Measurements from ENCODE around the gene PRRT1B.

PRRT1B gene

GRCh38 chr9:131593936-131594665 is 48.8 kb downstream of the PRRT1B start:
- no peaks in the 10 kb centered on the region for H3K27me3 ChIP-seq (ENCODE audit: control insufficient read depth in 5 of 5, insufficient read depth in 4 of 5, low read length in 5 of 5)
- no peak overlapping the region for H3K4me3 ChIP-seq (ENCODE audit: low read depth in 1 of 5, low read length in 5 of 5)
- no peak overlapping the region for H3K27ac ChIP-seq (ENCODE audit: low read depth, low read length)
- H3K9ac ChIP-seq (ENCODE audit: low read length in 5 of 5): no peak overlapping the region
- peaks cover 0 to 93% (median 91%) of the 10 kb centered on the region in 5 donors for H3K36me3 ChIP-seq (ENCODE audit: control insufficient read depth in 5 of 5, insufficient read depth in 5 of 5, low read length in 5 of 5)
- H3K4me1 ChIP-seq (ENCODE audit: control insufficient read depth in 5 of 5, insufficient read depth in 5 of 5, low read length in 5 of 5): peaks cover 0 to 17% (median 0%) of the 10 kb centered on the region in 5 donors
- no peaks in the 10 kb centered on the region for H3K9me3 ChIP-seq (ENCODE audit: control insufficient read depth in 5 of 5, low read length in 5 of 5)

GRCh38 chr9:131594906-131595665 is 49.8 kb downstream of the PRRT1B start:
- H3K9ac ChIP-seq (ENCODE audit: low read length in 5 of 5): no peak overlapping the region
- H3K4me3 ChIP-seq (ENCODE audit: low read depth in 1 of 5, low read length in 5 of 5): no peak overlapping the region
- no peaks in the 10 kb centered on the region for H3K27me3 ChIP-seq (ENCODE audit: control insufficient read depth in 5 of 5, insufficient read depth in 4 of 5, low read length in 5 of 5)
- H3K9me3 ChIP-seq (ENCODE audit: control insufficient read depth in 5 of 5, low read length in 5 of 5): no peaks in the 10 kb centered on the region
- peaks cover 0 to 93% (median 89%) of the 10 kb centered on the region in 5 donors for H3K36me3 ChIP-seq (ENCODE audit: control insufficient read depth in 5 of 5, insufficient read depth in 5 of 5, low read length in 5 of 5)
- peaks cover 0 to 16% (median 0%) of the 10 kb centered on the region in 5 donors for H3K4me1 ChIP-seq (ENCODE audit: control insufficient read depth in 5 of 5, insufficient read depth in 5 of 5, low read length in 5 of 5)
- H3K27ac ChIP-seq (ENCODE audit: low read depth, low read length): no peak overlapping the region

DNA sequence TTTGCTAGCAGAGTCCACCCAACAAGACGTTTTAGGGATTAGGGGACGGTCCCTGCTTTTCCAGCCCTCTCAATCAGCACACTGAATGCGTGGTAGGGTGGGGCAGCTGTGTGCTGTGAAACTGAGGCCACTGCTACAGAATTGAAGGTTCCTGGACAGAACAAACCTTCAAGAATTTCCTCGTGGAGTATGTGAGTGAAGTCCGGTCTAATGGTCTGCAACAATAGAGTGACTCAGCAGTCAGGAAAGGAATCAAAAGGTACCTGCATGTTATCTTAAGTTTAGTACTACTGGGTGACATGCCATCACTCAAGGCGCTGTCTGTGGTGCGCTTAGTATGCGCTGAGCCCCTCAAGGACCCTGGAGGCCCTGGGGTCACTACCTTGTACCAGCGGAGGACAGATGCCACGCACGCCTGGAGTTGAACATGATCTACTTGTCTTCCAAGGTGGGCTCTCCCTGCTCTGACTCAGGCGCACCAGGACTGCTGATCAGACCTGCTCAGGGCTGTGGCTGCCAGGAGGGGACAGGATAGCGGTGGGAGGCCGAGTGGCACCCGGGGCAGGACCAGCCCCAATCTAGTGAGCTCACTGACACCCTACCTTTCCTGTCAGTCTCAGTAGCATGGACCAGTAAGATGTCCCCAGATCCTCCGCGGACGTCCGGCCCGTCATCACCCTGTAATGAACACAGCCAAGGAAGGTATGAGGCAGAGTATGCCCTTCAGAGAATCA is 50.5 kb downstream of the PRRT1B start:
- H3K4me1 ChIP-seq (ENCODE audit: control insufficient read depth in 5 of 5, insufficient read depth in 5 of 5, low read length in 5 of 5): peaks cover 0 to 8% (median 0%) of the 10 kb centered on the region in 5 donors
- peaks cover 0 to 93% (median 87%) of the 10 kb centered on the region in 5 donors for H3K36me3 ChIP-seq (ENCODE audit: control insufficient read depth in 5 of 5, insufficient read depth in 5 of 5, low read length in 5 of 5)

GRCh38 chr9:131596430-131596743 is 51.1 kb downstream of the PRRT1B start:
- Histone ChIP-seq H3K27me3 (ENCODE audit: control insufficient read depth in 5 of 5, insufficient read depth in 4 of 5, low read length in 5 of 5) (no peaks in the 10 kb centered on the region), H3K27ac (ENCODE audit: low read depth, low read length) (no peak overlapping the region), H3K4me1 (ENCODE audit: control insufficient read depth in 5 of 5, insufficient read depth in 5 of 5, low read length in 5 of 5) (peaks cover 0 to 4% (median 0%) of the 10 kb centered on the region in 5 donors), H3K4me3 (ENCODE audit: low read depth in 1 of 5, low read length in 5 of 5) (no peak overlapping the region), H3K9me3 (ENCODE audit: control insufficient read depth in 5 of 5, low read length in 5 of 5) (no peaks in the 10 kb centered on the region), H3K36me3 (ENCODE audit: control insufficient read depth in 5 of 5, insufficient read depth in 5 of 5, low read length in 5 of 5) (peaks cover 3 to 90% (median 86%) of the 10 kb centered on the region in 5 donors), H3K9ac (ENCODE audit: low read length in 5 of 5) (no peak overlapping the region)

More for the DNA sequence above, 50.5 kb downstream of the PRRT1B start:
- H3K9me3 ChIP-seq (ENCODE audit: control insufficient read depth in 5 of 5, low read length in 5 of 5): no peaks in the 10 kb centered on the region
- no peak overlapping the region for H3K4me3 ChIP-seq (ENCODE audit: low read depth in 1 of 5, low read length in 5 of 5)
- H3K27ac ChIP-seq (ENCODE audit: low read depth, low read length): no peak overlapping the region
- H3K27me3 ChIP-seq (ENCODE audit: control insufficient read depth in 5 of 5, insufficient read depth in 4 of 5, low read length in 5 of 5): no peaks in the 10 kb centered on the region
- no peak overlapping the region for H3K9ac ChIP-seq (ENCODE audit: low read length in 5 of 5)

DNA sequence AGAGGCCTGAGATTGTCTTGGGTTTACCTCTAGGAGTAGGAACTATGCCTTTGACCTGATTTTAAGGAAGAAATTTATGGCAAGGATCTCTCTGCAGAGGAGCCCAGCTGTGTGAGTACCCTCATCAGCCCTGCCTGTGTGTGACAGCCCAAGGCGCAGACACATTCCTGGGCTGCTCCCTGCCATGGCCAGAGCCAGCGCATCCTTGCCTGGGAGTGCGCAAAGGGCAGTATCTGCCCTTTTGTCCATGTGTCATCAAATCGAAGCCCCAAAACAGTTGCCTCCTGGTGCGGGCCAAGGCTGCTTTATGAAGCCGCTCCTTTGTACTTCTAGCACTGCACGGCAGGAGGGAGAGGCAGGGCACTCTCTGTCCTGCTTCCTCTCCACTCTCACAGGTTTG is 51.9 kb downstream of the PRRT1B start:
- H3K27me3 ChIP-seq (ENCODE audit: control insufficient read depth in 5 of 5, insufficient read depth in 4 of 5, low read length in 5 of 5): no peaks in the 10 kb centered on the region
- no peaks in the 10 kb centered on the region for H3K9me3 ChIP-seq (ENCODE audit: control insufficient read depth in 5 of 5, low read length in 5 of 5)
- peaks cover 0 to 4% (median 0%) of the 10 kb centered on the region in 5 donors for H3K4me1 ChIP-seq (ENCODE audit: control insufficient read depth in 5 of 5, insufficient read depth in 5 of 5, low read length in 5 of 5)
- no peak overlapping the region for H3K27ac ChIP-seq (ENCODE audit: low read depth, low read length)
- peaks cover 3 to 90% (median 86%) of the 10 kb centered on the region in 5 donors for H3K36me3 ChIP-seq (ENCODE audit: control insufficient read depth in 5 of 5, insufficient read depth in 5 of 5, low read length in 5 of 5)
- H3K9ac ChIP-seq (ENCODE audit: low read length in 5 of 5): no peak overlapping the region
- no peak overlapping the region for H3K4me3 ChIP-seq (ENCODE audit: low read depth in 1 of 5, low read length in 5 of 5)

DNA sequence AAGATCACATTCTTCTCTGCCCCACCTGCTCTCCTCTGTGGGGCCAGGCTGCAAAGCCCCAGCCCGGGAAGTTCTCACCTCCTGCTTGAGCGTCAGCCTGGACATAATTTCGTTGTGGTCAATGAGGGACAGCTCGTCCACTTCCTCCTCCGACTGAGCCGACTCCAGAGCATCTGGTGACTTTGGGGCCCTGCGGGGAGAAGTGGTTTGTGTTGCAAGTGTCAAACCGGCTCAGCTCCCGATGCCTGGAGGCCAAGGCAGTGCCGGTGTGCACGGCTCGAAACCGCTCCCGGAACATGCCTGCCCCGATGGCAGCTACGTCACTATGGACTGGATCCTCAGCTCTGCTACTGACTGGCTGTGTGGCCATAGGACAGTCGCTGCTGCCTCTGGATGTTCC is 52.8 kb downstream of the PRRT1B start:
- H3K9ac ChIP-seq (ENCODE audit: low read length in 5 of 5): no peak overlapping the region
- H3K36me3 ChIP-seq (ENCODE audit: control insufficient read depth in 5 of 5, insufficient read depth in 5 of 5, low read length in 5 of 5): peaks cover 3 to 94% (median 90%) of the 10 kb centered on the region in 5 donors
- peaks cover 0 to 4% (median 0%) of the 10 kb centered on the region in 5 donors for H3K4me1 ChIP-seq (ENCODE audit: control insufficient read depth in 5 of 5, insufficient read depth in 5 of 5, low read length in 5 of 5)
- no peak overlapping the region for H3K27ac ChIP-seq (ENCODE audit: low read depth, low read length)
- no peak overlapping the region for H3K4me3 ChIP-seq (ENCODE audit: low read depth in 1 of 5, low read length in 5 of 5)
- H3K9me3 ChIP-seq (ENCODE audit: control insufficient read depth in 5 of 5, low read length in 5 of 5): no peaks in the 10 kb centered on the region
- no peaks in the 10 kb centered on the region for H3K27me3 ChIP-seq (ENCODE audit: control insufficient read depth in 5 of 5, insufficient read depth in 4 of 5, low read length in 5 of 5)

DNA sequence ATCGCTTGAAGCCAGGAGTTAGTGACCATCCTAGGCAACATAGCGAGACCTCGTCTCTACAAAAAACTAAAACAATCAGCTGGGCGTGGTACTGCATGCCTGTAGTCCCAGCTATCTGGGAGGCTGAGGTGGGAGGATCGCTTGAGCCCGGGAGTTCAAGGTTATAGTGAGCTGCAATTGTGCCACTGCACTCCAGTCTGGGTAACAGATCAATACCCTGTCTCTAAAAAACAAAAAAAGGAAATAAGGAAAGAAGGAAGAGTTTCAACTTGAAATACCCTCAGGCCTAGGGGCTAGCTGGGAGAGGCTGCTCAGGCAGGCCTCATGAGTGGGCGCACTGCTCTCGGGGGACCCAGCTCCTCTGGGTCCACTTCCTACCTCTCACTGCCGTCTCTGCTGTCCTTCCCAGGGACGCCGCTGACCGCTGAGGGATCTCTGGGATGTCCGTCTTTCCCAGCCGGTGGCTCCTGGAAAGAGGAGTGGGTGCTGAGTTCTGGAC is 56.4 kb downstream of the PRRT1B start:
- Histone ChIP-seq H3K4me3 (ENCODE audit: low read depth in 1 of 5, low read length in 5 of 5) (no peak overlapping the region), H3K27ac (ENCODE audit: low read depth, low read length) (no peak overlapping the region), H3K9me3 (ENCODE audit: control insufficient read depth in 5 of 5, low read length in 5 of 5) (no peaks in the 10 kb centered on the region), H3K27me3 (ENCODE audit: control insufficient read depth in 5 of 5, insufficient read depth in 4 of 5, low read length in 5 of 5) (no peaks in the 10 kb centered on the region), H3K4me1 (ENCODE audit: control insufficient read depth in 5 of 5, insufficient read depth in 5 of 5, low read length in 5 of 5) (peaks cover 0 to 4% (median 0%) of the 10 kb centered on the region in 5 donors), H3K36me3 (ENCODE audit: control insufficient read depth in 5 of 5, insufficient read depth in 5 of 5, low read length in 5 of 5) (peaks cover 3 to 92% (median 82%) of the 10 kb centered on the region in 5 donors), H3K9ac (ENCODE audit: low read length in 5 of 5) (no peak overlapping the region)

GRCh38 chr9:131603199-131603598 is 57.9 kb downstream of the PRRT1B start:
- peaks cover 3 to 92% (median 75%) of the 10 kb centered on the region in 5 donors for H3K36me3 ChIP-seq (ENCODE audit: control insufficient read depth in 5 of 5, insufficient read depth in 5 of 5, low read length in 5 of 5)
- no peak overlapping the region for H3K4me3 ChIP-seq (ENCODE audit: low read depth in 1 of 5, low read length in 5 of 5)
- no peak overlapping the region for H3K9ac ChIP-seq (ENCODE audit: low read length in 5 of 5)
- peaks cover under 1 to 11% (median 3%) of the 10 kb centered on the region in 5 donors for H3K4me1 ChIP-seq (ENCODE audit: control insufficient read depth in 5 of 5, insufficient read depth in 5 of 5, low read length in 5 of 5)
- H3K27ac ChIP-seq (ENCODE audit: low read depth, low read length): no peak overlapping the region
- no peaks in the 10 kb centered on the region for H3K9me3 ChIP-seq (ENCODE audit: control insufficient read depth in 5 of 5, low read length in 5 of 5)
- no peaks in the 10 kb centered on the region for H3K27me3 ChIP-seq (ENCODE audit: control insufficient read depth in 5 of 5, insufficient read depth in 4 of 5, low read length in 5 of 5)

DNA sequence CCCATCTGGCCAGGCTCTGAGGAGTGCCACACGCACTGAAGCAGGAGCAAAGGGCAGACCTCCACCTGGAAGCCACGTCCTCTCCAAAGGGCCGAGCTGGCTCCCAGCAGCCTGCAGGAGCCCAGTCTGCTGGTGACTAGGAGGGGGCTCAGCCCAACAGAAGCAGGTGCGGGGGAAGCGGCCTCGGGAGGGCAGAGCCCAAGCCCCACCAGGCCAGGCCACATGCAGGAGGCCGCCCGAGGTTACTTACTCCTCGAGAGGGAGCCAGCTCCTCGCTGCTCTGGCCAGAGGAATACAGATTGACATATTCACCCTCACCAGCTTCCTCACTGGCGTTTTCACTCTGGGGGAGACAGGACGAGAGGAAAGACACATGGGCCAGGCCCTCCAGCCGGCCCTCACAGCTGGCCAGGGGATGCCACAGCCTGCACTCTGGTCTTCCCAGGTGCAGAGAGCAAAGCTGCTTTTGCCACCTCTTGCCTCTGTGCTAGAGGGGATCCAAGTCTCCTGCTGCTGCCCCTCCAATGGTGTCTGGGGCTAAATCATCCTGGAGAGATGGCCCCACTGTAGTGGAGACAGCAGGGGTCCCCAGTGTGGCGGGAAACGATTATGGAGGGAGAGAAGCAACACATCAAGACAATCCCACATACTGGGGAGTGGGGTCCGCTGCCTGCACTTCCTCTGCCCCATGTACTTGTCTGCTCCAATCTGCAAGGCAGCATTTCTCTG is 58.6 kb downstream of the PRRT1B start:
- H3K4me1 ChIP-seq (ENCODE audit: control insufficient read depth in 5 of 5, insufficient read depth in 5 of 5, low read length in 5 of 5): peaks cover 7 to 14% (median 10%) of the 10 kb centered on the region in 5 donors
- H3K36me3 ChIP-seq (ENCODE audit: control insufficient read depth in 5 of 5, insufficient read depth in 5 of 5, low read length in 5 of 5): peaks cover 3 to 93% (median 72%) of the 10 kb centered on the region in 5 donors
- no peak overlapping the region for H3K4me3 ChIP-seq (ENCODE audit: low read depth in 1 of 5, low read length in 5 of 5)
- no peak overlapping the region for H3K27ac ChIP-seq (ENCODE audit: low read depth, low read length)
- H3K9ac ChIP-seq (ENCODE audit: low read length in 5 of 5): no peak overlapping the region
- no peaks in the 10 kb centered on the region for H3K9me3 ChIP-seq (ENCODE audit: control insufficient read depth in 5 of 5, low read length in 5 of 5)
- H3K27me3 ChIP-seq (ENCODE audit: control insufficient read depth in 5 of 5, insufficient read depth in 4 of 5, low read length in 5 of 5): no peaks in the 10 kb centered on the region

All from subcutaneous abdominal adipose tissue (tissue), 5 donors.